GM12878 (cell line): ENCODE measurements around the gene DTX1. TPM values are rescaled to one million over a fixed set of nuclear protein-coding genes. Genes with fewer than 3 reads are reported as not detected.

ENCODE experiments used
- ATAC-seq: fragments of 200-7000 bp; cut with Tn5 transposase; 3 replicates; pipeline ENCODE4 v1.9.1; 2020; ENCODE audit warnings: mild to moderate bottlenecking, moderate library complexity
- BruUV-seq: library from RNA; stranded (reverse); fragments of 400-500 nt; replicated peaks from 2 replicates; lab custom pipeline; 2021; lab: Mats Ljungman, UMichigan
- CTCF ChIA-PET: fragments of 300-600 bp; sonication (Branson Sonifier 250); formaldehyde crosslinking; extraction: SDS; loops from one replicate; lab custom pipeline; 2021; ENCODE audit warnings: inconsistent platforms; lab: Yijun Ruan, JAX
- POLR2A ChIA-PET: fragments of 350-600 bp; formaldehyde crosslinking; extraction: SDS; loops from one replicate; lab custom pipeline; 2021; ENCODE audit warnings: inconsistent platforms; lab: Charles Lee
- RAD21 ChIA-PET: fragments of 300-600 bp; sonication (Branson Sonifier 250); formaldehyde crosslinking; loops from one replicate; lab custom pipeline; 2023; ENCODE audit warnings: antibody characterized with exemption; ENCODE audit not compliant: unreplicated experiment; lab: Charles Lee
- SMC1A ChIA-PET: fragments of 300-600 bp; sonication (Branson Sonifier 250); formaldehyde crosslinking; loops from one replicate; lab custom pipeline; 2023; ENCODE audit not compliant: unreplicated experiment, uncharacterized antibody; lab: Charles Lee
- DNase-seq: peaks from one replicate; pipeline ENCODE4 v3.0.0-alpha.2; 2011; ENCODE audit warnings: low read depth, low spot score
- FAIRE-seq: peaks from 3 replicates; lab custom pipeline; 2011; peaks lifted over from hg19 to GRCh38; lab: Jason Lieb, UNC
- H2AFZ ChIP-seq: 2 replicates; pipeline ENCODE4 v1.6.0; 2011; ENCODE audit warnings: low read depth, low read length, control low read depth; ENCODE audit not compliant: control insufficient read depth
- H3K27ac ChIP-seq: 2 replicates; pipeline ENCODE4 v1.5.1; 2011; ENCODE audit warnings: control low read depth; ENCODE audit not compliant: control insufficient read depth, insufficient read depth
- H3K27me3 ChIP-seq, 2 experiments: replicated peaks in 1 of 2; 2 replicates each; pipeline versions ENCODE4 v1.6.0 to v1.6.1; 2011; ENCODE audit warnings: low read length in 1 of 2; ENCODE audit not compliant: control insufficient read depth in 2 of 2, insufficient read depth in 2 of 2
- H3K36me3 ChIP-seq, 2 experiments: 2 replicates each; pipeline ENCODE4 v1.5.1; 2011; ENCODE audit warnings: low read length in 1 of 2; ENCODE audit not compliant: control insufficient read depth in 2 of 2, insufficient read depth in 2 of 2
- H3K4me1 ChIP-seq: 2 replicates; pipeline ENCODE4 v1.6.1; 2011; ENCODE audit warnings: mild to moderate bottlenecking, low read length, moderate library complexity, mixed read lengths; ENCODE audit not compliant: control insufficient read depth, insufficient read depth
- H3K4me2 ChIP-seq: 2 replicates; pipeline ENCODE4 v1.6.0; 2011; ENCODE audit warnings: control low read depth; ENCODE audit not compliant: control insufficient read depth, insufficient read depth
- H3K4me3 ChIP-seq: fragments of 200-600 bp; sonication (generic); 2 replicates; pipeline ENCODE4 v1.5.1; 2016
- H3K79me2 ChIP-seq: 2 replicates; pipeline ENCODE4 v1.6.0; 2011; ENCODE audit warnings: low read length; ENCODE audit not compliant: control insufficient read depth, insufficient read depth
- H3K9ac ChIP-seq: 2 replicates; pipeline ENCODE4 v1.8.0; 2011; ENCODE audit warnings: low read length, control low read depth, mixed read lengths; ENCODE audit not compliant: control insufficient read depth, insufficient read depth
- H3K9me3 ChIP-seq: replicated peaks from 3 replicates; pipeline ENCODE4 v1.5.1; 2011; ENCODE audit warnings: mild to moderate bottlenecking, low read length; ENCODE audit not compliant: control insufficient read depth, insufficient read depth
- H4K20me1 ChIP-seq: 2 replicates; pipeline ENCODE4 v1.6.0; 2011; ENCODE audit not compliant: control insufficient read depth, insufficient read depth
- ATF3 ChIP-seq: IDR thresholded peaks from 2 replicates; pipeline ENCODE4 v1.6.1; 2011; ENCODE audit warnings: low read depth, mild to moderate bottlenecking, low read length, moderate library complexity, borderline replicate concordance; ENCODE audit errors: extremely low read depth
- ATF7 ChIP-seq: fragments of 450-650 bp; IDR thresholded peaks from 2 replicates; pipeline ENCODE4 v1.6.1; 2016; ENCODE audit warnings: low read depth, mild to moderate bottlenecking
- CBFB ChIP-seq: IDR thresholded peaks from 2 replicates; pipeline ENCODE4 v1.6.1; 2016; ENCODE audit warnings: antibody characterized with exemption, low read depth
- CHD2 ChIP-seq: IDR thresholded peaks from 2 replicates; pipeline ENCODE4 v1.6.1; 2011; ENCODE audit warnings: low read depth, low read length, improper control_type of control experiment, borderline replicate concordance
- HDAC2 ChIP-seq: fragments of 200-600 bp; sonication (generic); IDR thresholded peaks from 2 replicates; pipeline ENCODE4 v1.6.1; 2017
- LARP7 ChIP-seq: fragments of 450-650 bp; IDR thresholded peaks from 2 replicates; pipeline ENCODE4 v1.6.1; 2017; ENCODE audit warnings: mild to moderate bottlenecking
- MLLT1 ChIP-seq: fragments of 450-650 bp; IDR thresholded peaks from 2 replicates; pipeline ENCODE4 v1.6.1; 2016; ENCODE audit warnings: mild to moderate bottlenecking
- MTA2 ChIP-seq: fragments of 450-650 bp; IDR thresholded peaks from 2 replicates; pipeline ENCODE4 v1.6.1; 2016; ENCODE audit warnings: low read depth, mild to moderate bottlenecking, moderate library complexity
- NFIC ChIP-seq: IDR thresholded peaks from 2 replicates; pipeline ENCODE4 v1.6.1; 2012; ENCODE audit warnings: low read depth, mild to moderate bottlenecking, inconsistent platforms, low read length, moderate library complexity
- POLR2A ChIP-seq: IDR thresholded peaks from 2 replicates; pipeline ENCODE4 v1.6.1; 2011; ENCODE audit warnings: low read depth, mild to moderate bottlenecking, low read length
- SMAD5 ChIP-seq: IDR thresholded peaks from 2 replicates; pipeline ENCODE4 v1.6.1; 2016; ENCODE audit warnings: antibody characterized with exemption, low read depth
- STAT1 ChIP-seq: fragments of 450-650 bp; conservative IDR thresholded peaks from 2 replicates; pipeline ENCODE4 v1.6.1; 2014; ENCODE audit warnings: antibody characterized with exemption, mild to moderate bottlenecking
- STAT3 ChIP-seq: IDR thresholded peaks from 2 replicates; pipeline ENCODE4 v1.6.1; 2011; ENCODE audit warnings: low read depth, low read length, improper control_type of control experiment
- WRNIP1 ChIP-seq: IDR thresholded peaks from 2 replicates; pipeline ENCODE4 v1.6.1; 2011; ENCODE audit warnings: low read depth, low read length, improper control_type of control experiment, borderline replicate concordance
- ZBED1 ChIP-seq: IDR thresholded peaks from 2 replicates; pipeline ENCODE4 v1.6.1; 2016; ENCODE audit warnings: borderline replicate concordance
- WGBS: methylation state at CpG from one replicate; pipeline ENCODE4 v1.1.6; 2016; ENCODE audit warnings: low lambda C conversion rate; ENCODE audit not compliant: insufficient replicate concordance, insufficient coverage; ENCODE audit errors: missing lambda C conversion rate; 5-methylcytosine and 5-hydroxymethylcytosine counted together
- in situ Hi-C: fragments of 300-500 bp; cut with MboI; formaldehyde crosslinking; loops from 9 replicates; pipeline ENCODE4 v1.14.3; 2018; ENCODE audit warnings: mixed read lengths
- intact Hi-C: fragments of 100-400 bp; cut with micrococcal nuclease; formaldehyde crosslinking; loops from one replicate; pipeline ENCODE4 v1.14.2; 2022; ENCODE audit not compliant: unreplicated experiment
- polyA plus RNA-seq, 11 experiments: library from polyadenylated mRNA; depleted of rRNA in 4 of 11; unstranded in 6 of 11; stranded (reverse) in 5 of 11; fragments of >200 nt; fragmentation: Nextera tagmentation in 4 of 11; fragmentation: Illumina TruSeq in 1 of 11; extraction: Ambion mirVana in 4 of 11; extraction: Trizol in 1 of 11; gene quantifications; 1 replicate in 1 of 11; 2 replicates in 10 of 11; pipeline versions ENCODE4 v1.2.1 to v1.2.3, GENCODE V29; 2011 to 2016; ENCODE audit warnings: inconsistent platforms in 2 of 11, missing spikeins in 2 of 11, low read depth in 1 of 11
- total RNA-seq, 4 experiments: library from RNA; depleted of rRNA in 3 of 4; stranded (reverse); fragments of >200 nt in 3 of 4; fragmentation: Illumina TruSeq in 1 of 4; extraction: Trizol in 1 of 4; gene quantifications; 2 replicates each; pipeline versions ENCODE4 v1.2.1 to v1.2.3, GENCODE V29; 2013 to 2021
- TF ChIP-seq, protein P1 (sequence below): fragments of 450-650 bp; formaldehyde crosslinking; IDR thresholded peaks from 2 replicates; pipeline ENCODE4 v1.4.0; 2020; ENCODE audit warnings: mild to moderate bottlenecking, moderate library complexity
- TF ChIP-seq, protein P2 (sequence below): IDR thresholded peaks from 2 replicates; pipeline ENCODE4 v1.6.1; 2011; ENCODE audit warnings: borderline replicate concordance, low read depth, mild to moderate bottlenecking, moderate library complexity, low read length; ENCODE audit not compliant: insufficient read depth, poor library complexity, severe bottlenecking

DTX1 gene
- total and polyA plus RNA-seq, 10 of the 15 experiments (the other 5 are each of a cell fraction or from before 2014, with no cell fraction given) = 0.09 to 2.8 (median 0.66) TPM

- no peak for TF ChIP-seq MLLT1
Measured at GRCh38 chr12:113130457-113131135, 74.1 kb downstream of the DTX1 start (continued).

- Histone ChIP-seq H3K9ac (no peak overlapping the region), H2AFZ (no peak overlapping the region), H3K27ac (no peak overlapping the region), H3K4me3 (no peak overlapping the region), H3K9me3 (no peaks in the 10 kb centered on the region), H3K36me3 (no peaks in the 10 kb centered on the region), H3K4me1 (peaks cover 3% of the 10 kb centered on the region; the same call in 1 of the 2 replicates), H3K4me2 (no peak overlapping the region), H3K27me3 (no peaks in the 10 kb centered on the region; a peak in 2 of 4 replicates), H4K20me1 (no peaks in the 10 kb centered on the region), H3K79me2 (no peaks in the 10 kb centered on the region)
- WGBS = 44% methylated on average over 1 of the region's 1 CpG
- no TSS peak for BruUV-seq
- ChIA-PET POLR2A (no interaction called here), RAD21 (interaction anchor here (0.9 to 2.1 kb wide), 3 partner anchors 22 to 83 kb away, joined by 3 to 7 read pairs (median 3); no protein-coding TSS in a partner anchor), CTCF (interaction anchor here (0.9 to 3.5 kb wide), 9 partner anchors 22 to 231 kb away, joined by 3 to 14 read pairs (median 3); no protein-coding TSS in a partner anchor), SMC1A (interaction anchor here (1.1 to 1.2 kb wide), 2 partner anchors 25 to 42 kb away, joined by 4 read pairs; no protein-coding TSS in a partner anchor)
- in situ Hi-C loops = no loop called here
- FAIRE-seq (no peak), DNase-seq (no peak), ATAC-seq (no peak)
- intact Hi-C loops = no loop called here
- TF ChIP-seq SMAD5 = no peak
- TF ChIP-seq ATF3 = no peak
- no peak for TF ChIP-seq CBFB
- TF ChIP-seq ZBED1 = no peak
- no peak for TF ChIP-seq POLR2A
- no peak for TF ChIP-seq CHD2
- TF ChIP-seq, protein P1, sequence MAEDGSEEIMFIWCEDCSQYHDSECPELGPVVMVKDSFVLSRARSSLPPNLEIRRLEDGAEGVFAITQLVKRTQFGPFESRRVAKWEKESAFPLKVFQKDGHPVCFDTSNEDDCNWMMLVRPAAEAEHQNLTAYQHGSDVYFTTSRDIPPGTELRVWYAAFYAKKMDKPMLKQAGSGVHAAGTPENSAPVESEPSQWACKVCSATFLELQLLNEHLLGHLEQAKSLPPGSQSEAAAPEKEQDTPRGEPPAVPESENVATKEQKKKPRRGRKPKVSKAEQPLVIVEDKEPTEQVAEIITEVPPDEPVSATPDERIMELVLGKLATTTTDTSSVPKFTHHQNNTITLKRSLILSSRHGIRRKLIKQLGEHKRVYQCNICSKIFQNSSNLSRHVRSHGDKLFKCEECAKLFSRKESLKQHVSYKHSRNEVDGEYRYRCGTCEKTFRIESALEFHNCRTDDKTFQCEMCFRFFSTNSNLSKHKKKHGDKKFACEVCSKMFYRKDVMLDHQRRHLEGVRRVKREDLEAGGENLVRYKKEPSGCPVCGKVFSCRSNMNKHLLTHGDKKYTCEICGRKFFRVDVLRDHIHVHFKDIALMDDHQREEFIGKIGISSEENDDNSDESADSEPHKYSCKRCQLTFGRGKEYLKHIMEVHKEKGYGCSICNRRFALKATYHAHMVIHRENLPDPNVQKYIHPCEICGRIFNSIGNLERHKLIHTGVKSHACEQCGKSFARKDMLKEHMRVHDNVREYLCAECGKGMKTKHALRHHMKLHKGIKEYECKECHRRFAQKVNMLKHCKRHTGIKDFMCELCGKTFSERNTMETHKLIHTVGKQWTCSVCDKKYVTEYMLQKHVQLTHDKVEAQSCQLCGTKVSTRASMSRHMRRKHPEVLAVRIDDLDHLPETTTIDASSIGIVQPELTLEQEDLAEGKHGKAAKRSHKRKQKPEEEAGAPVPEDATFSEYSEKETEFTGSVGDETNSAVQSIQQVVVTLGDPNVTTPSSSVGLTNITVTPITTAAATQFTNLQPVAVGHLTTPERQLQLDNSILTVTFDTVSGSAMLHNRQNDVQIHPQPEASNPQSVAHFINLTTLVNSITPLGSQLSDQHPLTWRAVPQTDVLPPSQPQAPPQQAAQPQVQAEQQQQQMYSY = no peak
- no peak for TF ChIP-seq MTA2
- TF ChIP-seq WRNIP1 = no peak
- no peak for TF ChIP-seq NFIC
- TF ChIP-seq, protein P2, sequence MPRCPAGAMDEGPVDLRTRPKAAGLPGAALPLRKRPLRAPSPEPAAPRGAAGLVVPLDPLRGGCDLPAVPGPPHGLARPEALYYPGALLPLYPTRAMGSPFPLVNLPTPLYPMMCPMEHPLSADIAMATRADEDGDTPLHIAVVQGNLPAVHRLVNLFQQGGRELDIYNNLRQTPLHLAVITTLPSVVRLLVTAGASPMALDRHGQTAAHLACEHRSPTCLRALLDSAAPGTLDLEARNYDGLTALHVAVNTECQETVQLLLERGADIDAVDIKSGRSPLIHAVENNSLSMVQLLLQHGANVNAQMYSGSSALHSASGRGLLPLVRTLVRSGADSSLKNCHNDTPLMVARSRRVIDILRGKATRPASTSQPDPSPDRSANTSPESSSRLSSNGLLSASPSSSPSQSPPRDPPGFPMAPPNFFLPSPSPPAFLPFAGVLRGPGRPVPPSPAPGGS = no peak
- TF ChIP-seq LARP7 = no peak
- no peak for TF ChIP-seq STAT1
- TF ChIP-seq ATF7 = no peak
- no peak for TF ChIP-seq HDAC2
- TF ChIP-seq STAT3 = no peak
Measured at GRCh38 chr12:113131556-113131955, 75.0 kb downstream of the DTX1 start.
